Muscle layer of duodenum (tissue), 2 donors: ENCODE measurements around the gene NBPF15.
A peak's percentile ranks its signal among the peaks of the same experiment; 100 is the strongest.
"Not testable (repeated sequence)": the region's sequence is repeated elsewhere in the genome, so short reads cannot be mapped to it uniquely, and the experiment has no call there.

Experiments
- H3K27ac ChIP-seq: one replicate; pipeline ENCODE4 v1.7.0; 2013; ENCODE audit warnings: mild to moderate bottlenecking, low read length
- H3K27me3 ChIP-seq: one replicate; pipeline ENCODE4 v1.7.0; 2013; ENCODE audit warnings: low read depth, mild to moderate bottlenecking, control low read depth, low read length
- H3K36me3 ChIP-seq, 2 donors: one replicate each; pipeline ENCODE4 v1.7.0; 2013; ENCODE audit warnings: low read length in 2 of 2, control low read depth in 1 of 2, mild to moderate bottlenecking in 1 of 2; ENCODE audit not compliant: insufficient read depth in 2 of 2, control insufficient read depth in 1 of 2
- H3K4me1 ChIP-seq, 2 donors: one replicate each; pipeline ENCODE4 v1.7.0; 2013; ENCODE audit warnings: low read length in 2 of 2, mild to moderate bottlenecking in 2 of 2, control low read depth in 1 of 2, moderate library complexity in 1 of 2; ENCODE audit not compliant: insufficient read depth in 2 of 2, control insufficient read depth in 1 of 2
- H3K4me3 ChIP-seq, 2 donors: one replicate each; pipeline ENCODE4 v1.7.0; 2013; ENCODE audit warnings: low read length in 2 of 2, low read depth in 1 of 2, mild to moderate bottlenecking in 1 of 2
- H3K9me3 ChIP-seq, 2 donors: one replicate each; pipeline ENCODE4 v1.7.0; 2013; ENCODE audit warnings: low read length in 2 of 2, control low read depth in 1 of 2, mild to moderate bottlenecking in 1 of 2; ENCODE audit not compliant: control insufficient read depth in 1 of 2
- donor health status: healthy.

NBPF15 gene

GRCh38 chr1:144439737-144440136 lies 21.7 kb downstream of the NBPF15 start:
- not testable (repeated sequence) for H3K4me3 ChIP-seq, H3K27ac ChIP-seq, H3K27me3 ChIP-seq, H3K4me1 ChIP-seq, H3K36me3 ChIP-seq, H3K9me3 ChIP-seq

- H3K9me3 ChIP-seq, H3K27ac ChIP-seq: not testable (repeated sequence)
- H3K36me3 ChIP-seq = peaks cover 0 to 13% of the 10 kb centered on the region in 2 donors
These were observed 42.4 kb downstream of the NBPF15 start for GRCh38 chr1:144418891-144419694.

GRCh38 chr1:144413404-144414118 lies 47.9 kb downstream of the NBPF15 start:
- peak overlapping the region in 1 of 2 donors; percentile 58 for H3K4me3 ChIP-seq
- not testable (repeated sequence) for H3K27ac ChIP-seq, H3K27me3 ChIP-seq

More at GRCh38 chr1:144418891-144419694, 42.4 kb downstream of the NBPF15 start:
- not testable (repeated sequence) for H3K27me3 ChIP-seq, H3K4me1 ChIP-seq
- peak overlapping the region in 1 of 2 donors; percentile 61 for H3K4me3 ChIP-seq

GRCh38 chr1:144412491-144413403 lies 48.7 kb downstream of the NBPF15 start:
- not testable (repeated sequence) for H3K27ac ChIP-seq, H3K9me3 ChIP-seq, H3K36me3 ChIP-seq

More at GRCh38 chr1:144413404-144414118, 47.9 kb downstream of the NBPF15 start:
- not testable (repeated sequence) for H3K4me1 ChIP-seq, H3K9me3 ChIP-seq, H3K36me3 ChIP-seq

GRCh38 chr1:144412068-144412471 lies 49.4 kb downstream of the NBPF15 start:
- H3K36me3 ChIP-seq, H3K27ac ChIP-seq, H3K27me3 ChIP-seq, H3K9me3 ChIP-seq, H3K4me1 ChIP-seq: not testable (repeated sequence)
- H3K4me3 ChIP-seq = peak overlapping the region in 1 of 2 donors; percentile 19

More at GRCh38 chr1:144412491-144413403, 48.7 kb downstream of the NBPF15 start:
- H3K4me3 ChIP-seq = peak overlapping the region; percentile 58 to 59
- H3K4me1 ChIP-seq, H3K27me3 ChIP-seq: not testable (repeated sequence)

- not testable (repeated sequence) for H3K27me3 ChIP-seq, H3K36me3 ChIP-seq, H3K27ac ChIP-seq, H3K4me1 ChIP-seq, H3K9me3 ChIP-seq, H3K4me3 ChIP-seq
These were observed 58.7 kb downstream of the NBPF15 start for GRCh38 chr1:144402807-144403206.

GRCh38 chr1:144371651-144372050 lies 89.8 kb downstream of the NBPF15 start:
- H3K9me3 ChIP-seq, H3K27me3 ChIP-seq, H3K4me3 ChIP-seq, H3K27ac ChIP-seq, H3K36me3 ChIP-seq, H3K4me1 ChIP-seq: not testable (repeated sequence)
